ENCODE results near the gene IPPK. TPM values are rescaled to one million over a fixed set of nuclear protein-coding genes. Genes with fewer than 3 reads are reported as not detected.

IPPK gene
- total and polyA plus RNA-seq, 12 donors, result 5.2 to 17.8 (median 8.3) TPM

DNA sequence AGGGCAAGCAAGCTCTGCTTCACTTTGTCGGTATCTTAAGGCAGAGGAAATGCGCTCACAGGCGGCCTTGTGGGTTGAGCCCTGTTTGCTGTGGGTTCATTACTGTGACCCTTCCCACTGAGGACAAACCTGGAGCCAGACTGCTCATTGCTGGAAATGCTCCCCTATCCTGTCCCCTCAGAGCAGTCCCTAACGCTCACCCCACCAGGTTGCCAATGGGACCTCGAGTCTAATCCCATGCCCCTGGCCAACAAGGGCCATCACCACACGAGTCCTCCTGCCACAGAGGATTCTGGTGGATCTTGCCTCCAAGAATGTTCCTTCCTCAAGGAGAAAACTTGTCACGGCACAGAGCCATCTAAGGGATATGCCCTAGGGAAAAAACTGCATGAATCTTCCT is 14.6 kb downstream of the IPPK start:
- Histone ChIP-seq H3K4me3 (no peak overlapping the region), H3K27ac (no peak overlapping the region), H3K9me3 (no peaks in the 10 kb centered on the region), H3K27me3 (no peaks in the 10 kb centered on the region), H3K4me1 (peaks cover 0 to 37% (median 14%) of the 10 kb centered on the region in 9 donors), H3K36me3 (peaks cover 0 to 82% (median 4%) of the 10 kb centered on the region in 9 donors)
- TF ChIP-seq, protein P1, sequence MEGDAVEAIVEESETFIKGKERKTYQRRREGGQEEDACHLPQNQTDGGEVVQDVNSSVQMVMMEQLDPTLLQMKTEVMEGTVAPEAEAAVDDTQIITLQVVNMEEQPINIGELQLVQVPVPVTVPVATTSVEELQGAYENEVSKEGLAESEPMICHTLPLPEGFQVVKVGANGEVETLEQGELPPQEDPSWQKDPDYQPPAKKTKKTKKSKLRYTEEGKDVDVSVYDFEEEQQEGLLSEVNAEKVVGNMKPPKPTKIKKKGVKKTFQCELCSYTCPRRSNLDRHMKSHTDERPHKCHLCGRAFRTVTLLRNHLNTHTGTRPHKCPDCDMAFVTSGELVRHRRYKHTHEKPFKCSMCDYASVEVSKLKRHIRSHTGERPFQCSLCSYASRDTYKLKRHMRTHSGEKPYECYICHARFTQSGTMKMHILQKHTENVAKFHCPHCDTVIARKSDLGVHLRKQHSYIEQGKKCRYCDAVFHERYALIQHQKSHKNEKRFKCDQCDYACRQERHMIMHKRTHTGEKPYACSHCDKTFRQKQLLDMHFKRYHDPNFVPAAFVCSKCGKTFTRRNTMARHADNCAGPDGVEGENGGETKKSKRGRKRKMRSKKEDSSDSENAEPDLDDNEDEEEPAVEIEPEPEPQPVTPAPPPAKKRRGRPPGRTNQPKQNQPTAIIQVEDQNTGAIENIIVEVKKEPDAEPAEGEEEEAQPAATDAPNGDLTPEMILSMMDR (IDR thresholded peaks at IDR 0.05), result no peak
- 94 to 95% methylated on average over 7 of the region's 7 CpGs for WGBS, 2 donors
- ATAC-seq, result no peak
- intact Hi-C loops (cut with DNase I), result no loop called here
- DNase-seq, result no peak

DNA sequence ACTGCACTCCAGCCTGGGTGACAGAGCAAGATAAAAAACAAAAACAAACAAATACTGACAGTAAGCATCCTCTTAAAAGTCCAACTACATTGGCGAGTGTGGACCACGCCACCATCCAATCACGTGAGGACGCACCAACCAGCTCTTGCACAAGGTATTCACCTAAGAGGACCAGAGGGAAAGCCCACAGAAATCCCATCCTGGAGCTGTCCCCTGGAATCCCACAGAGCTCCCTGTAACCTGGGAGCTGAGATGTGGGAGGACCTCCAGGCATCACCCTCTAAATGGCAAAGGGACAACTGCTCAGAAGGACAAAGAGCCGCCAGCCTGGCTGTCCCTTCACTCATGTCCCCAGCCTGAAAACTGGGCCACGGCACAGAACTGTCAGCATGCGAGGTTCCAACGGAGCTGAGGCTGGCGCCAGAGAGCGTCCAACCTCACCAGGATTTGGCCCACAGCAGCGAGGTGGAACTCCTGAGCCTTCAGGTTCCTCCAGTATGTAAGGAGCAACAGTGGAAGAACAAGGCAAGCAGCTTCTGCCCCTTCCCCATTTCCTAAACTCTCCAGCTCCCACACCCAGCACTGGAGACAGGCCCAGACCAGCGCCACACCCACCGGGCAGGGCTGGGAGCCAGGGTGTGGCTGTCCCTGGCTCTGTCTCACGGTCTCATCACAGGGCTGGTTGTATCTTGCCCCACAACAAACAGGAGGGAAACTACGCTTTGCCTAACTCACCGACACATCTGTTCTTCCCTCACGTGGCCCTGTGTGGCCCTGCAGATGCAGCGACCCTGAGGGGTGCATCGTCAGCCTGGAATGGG is 15.2 kb downstream of the IPPK start:
- Histone ChIP-seq H3K27me3 (no peaks in the 10 kb centered on the region), H3K9me3 (no peaks in the 10 kb centered on the region), H3K4me3 (no peak overlapping the region), H3K36me3 (peaks cover 0 to 86% (median 4%) of the 10 kb centered on the region in 9 donors), H3K4me1 (peaks cover 0 to 38% (median 16%) of the 10 kb centered on the region in 9 donors), H3K27ac (peak overlapping the region in 1 of 10 donors; percentile 36)
- intact Hi-C loops (cut with DNase I), result no loop called here
- peak in 3 of 8 donors; percentile 19 to 47 (median 29) for ATAC-seq
- DNase-seq, result no peak
- WGBS, 2 donors, result 84 to 87% methylated on average over 19 of the region's 19 CpGs
- TF ChIP-seq, protein P1 (IDR thresholded peaks at IDR 0.05), result no peak

GRCh38 chr9:92652461-92652860 is 17.5 kb downstream of the IPPK start:
- Histone ChIP-seq H3K36me3 (peaks cover 0 to 96% (median 19%) of the 10 kb centered on the region in 9 donors), H3K27me3 (no peaks in the 10 kb centered on the region)
- WGBS, 2 donors, result 89 to 94% methylated on average over 1 of the region's 1 CpG

DNA sequence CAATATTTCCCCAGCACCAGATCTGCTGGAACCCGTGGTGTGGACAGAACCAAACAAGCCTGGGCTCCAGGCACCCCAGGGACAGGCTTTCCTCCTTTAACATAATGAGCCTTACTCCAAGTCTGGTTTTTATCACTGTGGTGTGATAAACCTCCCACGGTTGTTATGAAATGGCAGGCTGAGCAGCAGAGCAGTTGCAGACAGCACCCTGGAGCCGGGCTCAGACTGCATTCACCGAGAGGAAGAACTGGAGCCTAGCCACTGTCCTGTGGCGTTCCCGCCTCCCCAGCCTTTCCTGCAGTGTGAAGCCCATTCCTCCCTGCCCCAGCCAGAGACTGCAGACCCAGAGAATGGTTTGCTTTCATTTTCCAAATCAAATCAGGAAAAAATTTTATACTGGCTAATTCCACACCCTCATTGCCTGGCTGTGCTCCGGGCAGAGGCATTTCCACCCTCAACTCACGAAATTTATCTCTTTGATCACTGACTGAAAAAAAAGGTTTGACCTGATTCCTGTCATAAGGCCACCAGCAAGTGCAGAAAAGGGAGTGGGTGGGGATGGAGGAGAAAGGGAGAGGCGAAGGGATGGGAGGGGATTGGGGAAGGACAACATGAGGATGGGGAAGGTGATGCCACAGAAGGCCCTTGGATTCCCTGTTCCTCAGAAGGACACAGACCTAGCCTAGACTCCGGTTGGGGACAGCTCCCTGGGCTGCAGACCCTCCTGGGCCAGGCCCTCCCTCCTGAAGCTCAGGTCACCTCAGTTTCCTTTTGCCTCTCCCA is 18.9 kb downstream of the IPPK start:
- Histone ChIP-seq H3K4me1 (peaks cover 0 to 34% (median 16%) of the 10 kb centered on the region in 9 donors), H3K27me3 (no peaks in the 10 kb centered on the region), H3K4me3 (no peak overlapping the region), H3K27ac (peak overlapping the region in 6 of 10 donors; percentile 2 to 56 (median 28)), H3K36me3 (peaks cover 0 to 96% (median 29%) of the 10 kb centered on the region in 9 donors), H3K9me3 (peaks cover 0 to 9% (median 0%) of the 10 kb centered on the region in 11 donors)
- DNase-seq, result peak; percentile 57
- intact Hi-C loops (cut with DNase I), result no loop called here
- WGBS, 2 donors, result 39 to 41% methylated on average over 10 of the region's 10 CpGs
- ATAC-seq, result peak; percentile 78 to 91 (median 86)
- TF ChIP-seq, protein P1 (IDR thresholded peaks at IDR 0.05), result no peak

More at GRCh38 chr9:92652461-92652860, 17.5 kb downstream of the IPPK start:
- Histone ChIP-seq H3K4me3 (no peak overlapping the region), H3K27ac (no peak overlapping the region), H3K9me3 (no peaks in the 10 kb centered on the region), H3K4me1 (peaks cover 0 to 37% (median 16%) of the 10 kb centered on the region in 9 donors)
- ATAC-seq, result no peak
- TF ChIP-seq, protein P1 (IDR thresholded peaks at IDR 0.05), result no peak
- intact Hi-C loops (cut with DNase I), result no loop called here
- DNase-seq, result no peak

All from heart right ventricle (tissue), 16 donors.